DMS153 (cell line): Measurements from ENCODE around the gene ADAMTS12.

Experiments
- DNase-seq: peaks from one replicate; lab custom pipeline; 2025; lab: John Stamatoyannopoulos, UW

Gene ADAMTS12

DNA sequence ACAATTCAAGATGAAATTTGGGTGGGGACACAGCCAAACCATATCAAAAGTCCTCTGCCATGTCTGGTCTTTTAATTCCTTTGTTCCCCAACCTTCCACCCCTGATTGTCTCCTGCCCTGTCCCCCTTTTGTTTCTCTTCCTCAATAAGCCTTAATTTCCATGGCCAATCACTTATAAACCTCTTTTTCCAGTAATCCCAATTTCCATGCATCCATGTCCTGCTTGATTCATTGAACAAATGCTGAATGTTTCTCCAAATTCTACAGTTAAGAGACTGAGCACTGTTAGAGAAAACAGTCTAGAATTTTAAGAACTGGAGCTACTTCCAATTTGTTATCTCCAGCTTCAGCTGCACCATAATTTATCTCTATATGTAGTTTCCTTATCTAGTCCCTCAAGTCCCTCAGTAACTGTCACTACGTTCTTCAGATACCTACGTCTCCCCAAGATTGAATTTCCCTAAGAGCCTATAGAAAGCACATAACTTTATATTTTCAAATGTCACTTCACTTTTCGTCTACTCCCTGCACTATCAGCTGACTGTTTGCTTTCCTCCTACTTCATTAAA is 416.8 kb downstream of the ADAMTS12 start:
- no peak for DNase-seq

- DNase-seq, result no peak
Measured at GRCh38 chr5:33474004-33474403, 417.8 kb downstream of the ADAMTS12 start.
